ENCODE measurements around the gene TRIM8.

DNA sequence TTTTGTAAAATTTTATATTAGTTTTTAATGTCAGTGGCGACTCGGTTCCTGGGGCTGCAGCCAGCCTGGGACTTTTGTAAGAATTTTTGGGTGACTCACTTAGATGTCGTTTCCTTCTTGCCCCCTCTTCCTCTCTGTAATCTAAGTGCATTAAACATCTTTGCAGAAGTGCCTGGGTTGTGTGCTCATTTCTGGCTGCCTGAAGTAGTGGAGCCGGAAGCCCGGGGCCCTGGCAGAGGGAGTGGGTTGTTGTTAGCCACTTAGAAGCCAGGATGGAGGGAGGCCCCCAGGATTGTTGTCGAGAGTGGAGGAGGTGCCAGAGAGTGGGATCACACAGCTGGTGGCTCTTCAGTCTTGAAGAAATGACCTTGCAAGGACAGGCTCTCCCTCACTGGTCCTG, 11.0 kb upstream of the TRIM8 start:
- no peak for TF ChIP-seq EGR1 (IDR thresholded peaks at IDR 0.05)
- no peak for TF ChIP-seq REST (IDR thresholded peaks at IDR 0.05; ENCODE audit: low read depth)
- TF ChIP-seq RAD21 (IDR thresholded peaks at IDR 0.05; ENCODE audit: low read depth), result no peak
- TF ChIP-seq TCF12 (IDR thresholded peaks at IDR 0.05; ENCODE audit: low read depth), result no peak
